HEK293T (cell line): Measurements from ENCODE around the gene ATPAF2.

ENCODE experiments used
- FOXA1 ChIP-seq: fragments of 450-650 bp; IDR thresholded peaks from 2 replicates; pipeline ENCODE4 v1.6.1; 2016; ENCODE audit warnings: mild to moderate bottlenecking
- FOXK2 ChIP-seq: fragments of 450-650 bp; IDR thresholded peaks from 2 replicates; pipeline ENCODE4 v1.6.1; 2016; ENCODE audit warnings: mild to moderate bottlenecking
- FOXM1 ChIP-seq: fragments of 450-650 bp; IDR thresholded peaks from 2 replicates; pipeline ENCODE4 v1.6.1; 2017; ENCODE audit warnings: mild to moderate bottlenecking, borderline replicate concordance
- HDGF ChIP-seq: fragments of 450-650 bp; IDR thresholded peaks from 2 replicates; pipeline ENCODE4 v1.6.1; 2017; ENCODE audit warnings: antibody characterized with exemption, borderline replicate concordance
- LEF1 ChIP-seq: fragments of 450-650 bp; IDR thresholded peaks from 2 replicates; pipeline ENCODE4 v1.6.1; 2017; ENCODE audit warnings: mild to moderate bottlenecking, borderline replicate concordance
- NFRKB ChIP-seq: fragments of 450-650 bp; IDR thresholded peaks from 2 replicates; pipeline ENCODE4 v1.6.1; 2016; ENCODE audit warnings: mild to moderate bottlenecking, moderate library complexity
- SP1 ChIP-seq: fragments of 450-650 bp; IDR thresholded peaks from 2 replicates; pipeline ENCODE4 v1.6.1; 2017
- SUZ12 ChIP-seq: fragments of 450-650 bp; IDR thresholded peaks from 2 replicates; pipeline ENCODE4 v1.6.1; 2016; ENCODE audit warnings: mild to moderate bottlenecking

GRCh38 chr17:17970699-17971430 is 68.1 kb downstream of the ATPAF2 start:
- TF ChIP-seq NFRKB, result no peak
- TF ChIP-seq SUZ12, result no peak
- no peak for TF ChIP-seq FOXM1
- TF ChIP-seq FOXK2, result no peak
- no peak for TF ChIP-seq HDGF
- no peak for TF ChIP-seq SP1
- TF ChIP-seq FOXA1, result no peak
- TF ChIP-seq LEF1, result no peak
